ENCODE data around the gene DGKI.

DGKI gene

GRCh38 chr7:137871170-137871915 lies 24.6 kb upstream of the DGKI start:
- no peak for DNase-seq

- DNase-seq: no peak
These were observed 23.9 kb upstream of the DGKI start for GRCh38 chr7:137870684-137871083.

DNA sequence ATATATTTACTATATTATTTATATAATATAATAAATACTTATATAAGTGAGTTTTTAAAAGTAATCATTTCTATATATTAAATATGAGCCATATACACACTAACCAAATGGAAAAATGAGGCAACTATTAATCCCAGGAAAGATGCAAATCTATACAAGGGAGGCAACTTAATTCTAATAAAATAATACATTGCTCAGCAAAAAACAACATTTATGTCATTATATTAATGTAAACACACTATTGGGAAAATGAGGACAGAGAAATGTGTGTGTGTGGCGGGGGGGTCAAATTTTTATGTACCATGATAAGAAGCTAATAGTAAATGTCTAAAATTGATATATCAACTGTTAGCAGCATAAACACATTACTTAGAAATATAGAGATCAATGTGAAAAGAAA lies 23.3 kb upstream of the DGKI start:
- DNase-seq: no peak

DNA sequence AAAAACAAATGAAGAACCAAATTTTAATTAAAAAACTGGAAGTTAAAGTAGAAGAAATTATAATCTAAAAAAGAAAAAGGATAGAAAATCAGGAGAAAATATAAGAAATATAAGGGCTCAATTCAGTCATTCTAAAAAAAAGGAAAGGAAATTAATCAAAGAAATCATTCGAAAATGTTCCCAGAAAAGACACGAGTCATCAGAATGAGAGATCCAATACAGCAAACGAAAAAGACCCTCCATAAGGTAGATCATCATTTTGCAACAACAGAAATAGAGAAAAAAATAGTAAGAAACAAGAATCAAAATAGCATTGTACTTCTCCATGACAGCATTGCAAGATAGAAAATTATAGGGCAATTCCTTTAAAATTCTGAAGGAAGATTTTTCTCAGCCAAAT lies 22.5 kb upstream of the DGKI start:
- no peak for DNase-seq

DNA sequence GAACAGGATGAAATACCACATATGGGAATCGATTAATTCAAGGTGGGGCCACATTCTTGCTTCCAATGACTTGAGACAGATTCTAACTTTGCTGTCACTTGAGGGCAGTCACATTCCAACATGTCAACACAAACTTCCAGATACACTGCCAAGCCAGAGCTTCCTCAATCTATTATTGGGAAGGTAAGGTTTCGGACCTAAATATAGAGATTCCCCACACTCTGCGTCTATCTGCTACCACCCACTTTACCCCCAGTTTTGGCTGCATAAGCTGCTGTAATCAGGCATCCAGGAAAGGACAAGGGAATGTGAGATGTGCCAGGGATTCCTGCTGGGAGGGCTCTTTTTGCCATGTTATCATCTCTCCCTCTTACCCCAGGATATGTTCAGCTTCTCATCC lies 20.5 kb upstream of the DGKI start:
- DNase-seq: no peak

- no peak for DNase-seq
These were observed 19.0 kb upstream of the DGKI start for GRCh38 chr7:137865764-137866163.

GRCh38 chr7:137862964-137863363 lies 16.2 kb upstream of the DGKI start:
- no peak for DNase-seq

- DNase-seq: no peak
These were observed 15.6 kb upstream of the DGKI start for GRCh38 chr7:137862358-137862757.

DNA sequence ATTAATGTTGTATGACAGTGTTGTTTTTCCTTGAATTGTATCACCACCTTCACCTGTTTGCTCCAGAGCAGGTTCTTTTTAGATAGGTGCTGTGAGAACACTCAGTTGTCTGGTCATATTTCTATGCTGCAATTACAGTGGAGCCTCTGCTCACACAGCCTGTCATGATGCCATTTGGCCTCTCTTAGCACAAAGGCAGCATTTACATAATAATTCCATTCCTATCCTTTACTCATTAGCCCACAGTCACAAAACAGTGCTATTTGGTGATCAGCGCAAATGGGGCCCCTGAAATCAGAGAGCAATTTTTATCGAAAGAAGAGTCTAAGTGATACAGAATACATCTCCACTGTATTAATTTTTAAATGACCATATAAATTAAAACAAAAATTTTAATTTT lies 13.8 kb upstream of the DGKI start:
- DNase-seq: no peak

DNA sequence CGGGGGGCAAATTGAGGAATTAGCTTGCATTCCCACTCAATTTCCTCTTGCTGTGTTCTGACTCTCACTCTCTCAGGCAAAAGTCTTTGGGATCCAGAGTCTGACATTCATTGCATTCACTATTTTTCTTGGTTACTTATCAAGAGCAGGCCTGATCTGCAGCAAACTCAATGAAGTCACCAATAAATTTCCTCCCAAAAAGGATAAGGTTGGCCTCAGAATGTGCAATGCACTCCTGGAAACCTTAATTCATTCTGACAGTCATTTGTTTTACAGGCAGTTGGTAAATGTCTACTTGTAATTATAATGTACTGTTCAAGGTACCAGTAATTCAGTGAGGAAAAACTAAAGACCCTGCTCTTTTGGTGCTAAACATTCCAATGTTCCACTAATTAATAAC lies 6.3 kb upstream of the DGKI start:
- no peak for DNase-seq

DNA sequence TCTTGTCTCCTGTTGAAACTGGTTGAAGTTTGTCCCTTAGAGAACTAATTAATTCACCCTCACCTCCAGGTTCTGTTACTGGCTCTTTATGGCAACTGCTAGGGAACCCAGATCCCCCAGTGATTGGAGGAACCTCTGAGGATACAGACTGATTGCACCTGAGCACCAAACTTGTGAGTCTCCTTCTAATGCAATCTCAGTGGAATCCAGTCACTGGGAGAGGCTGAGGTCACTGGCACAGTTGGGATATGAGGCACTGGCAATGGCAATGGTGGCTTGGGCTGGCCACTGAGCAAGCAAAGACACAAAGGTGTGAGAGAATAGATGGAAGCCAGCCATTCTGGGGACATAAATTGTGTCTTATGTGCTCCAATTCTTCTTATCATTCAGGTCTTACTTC lies 5.3 kb upstream of the DGKI start:
- DNase-seq: no peak

DNA sequence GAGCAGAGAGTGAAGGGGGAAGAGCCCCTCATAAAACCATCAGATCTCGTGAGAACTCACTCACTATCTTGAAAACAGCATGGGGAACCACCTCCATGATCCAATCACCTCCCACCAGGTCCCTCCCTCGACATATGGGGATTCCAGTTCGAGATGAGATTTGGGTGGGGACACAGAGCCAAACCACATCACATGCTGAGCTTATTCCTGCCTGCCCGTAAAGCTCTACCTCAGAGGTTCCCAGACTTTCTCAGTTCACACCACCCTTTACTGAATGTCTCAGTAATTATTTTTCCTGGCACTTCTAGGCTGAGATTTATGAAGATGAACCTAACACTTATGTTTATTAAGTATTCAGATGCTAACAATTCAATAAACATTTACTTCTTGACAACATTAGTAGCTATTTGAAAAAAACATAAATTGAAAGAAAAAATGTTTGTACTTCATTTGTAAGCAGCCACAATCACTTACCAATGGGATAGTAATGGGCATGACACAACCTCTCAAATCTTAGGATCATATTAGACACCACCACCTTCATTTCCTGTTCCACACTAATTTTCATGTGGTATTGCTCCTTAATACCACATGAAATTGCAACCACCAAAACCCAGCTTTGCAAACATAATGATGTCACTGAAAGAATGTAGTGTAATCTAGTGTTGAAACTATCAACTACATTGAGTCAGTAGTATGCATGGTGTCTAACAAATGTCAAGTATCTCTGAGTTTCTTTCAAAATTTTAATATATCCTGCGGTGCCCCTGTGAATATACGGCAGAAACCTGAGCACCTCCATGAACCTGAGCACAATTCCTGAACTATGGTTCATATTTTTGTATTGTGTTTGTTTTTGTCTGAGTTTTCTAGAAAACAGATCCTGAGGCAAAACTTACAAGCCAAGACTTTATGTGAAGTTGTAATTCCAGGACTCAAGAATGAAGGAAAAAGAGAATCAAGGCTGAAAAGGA lies 4.5 kb upstream of the DGKI start:
- no peak for DNase-seq

DNA sequence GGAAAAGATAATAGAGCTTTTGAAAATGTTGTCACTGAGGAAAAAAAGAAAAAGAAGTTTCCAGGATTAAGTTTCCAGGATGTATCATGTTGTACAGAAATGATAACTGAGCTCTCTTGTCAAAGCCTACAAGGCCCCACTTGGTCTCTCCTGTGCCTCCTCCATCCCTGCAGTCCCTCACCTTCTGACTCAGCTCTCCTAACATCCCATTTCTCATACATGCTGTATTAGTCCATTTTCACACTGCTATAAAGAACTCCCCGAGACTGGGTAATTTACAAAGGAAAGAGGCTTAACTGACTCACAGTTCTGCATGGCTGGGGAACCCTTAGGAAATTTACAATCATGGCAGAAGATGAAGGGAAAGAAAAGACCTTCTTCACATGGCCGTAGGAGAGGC lies 3.8 kb upstream of the DGKI start:
- DNase-seq: no peak

- DNase-seq: no peak
These were observed 1.3 kb upstream of the DGKI start for GRCh38 chr7:137848095-137848494.

DNA sequence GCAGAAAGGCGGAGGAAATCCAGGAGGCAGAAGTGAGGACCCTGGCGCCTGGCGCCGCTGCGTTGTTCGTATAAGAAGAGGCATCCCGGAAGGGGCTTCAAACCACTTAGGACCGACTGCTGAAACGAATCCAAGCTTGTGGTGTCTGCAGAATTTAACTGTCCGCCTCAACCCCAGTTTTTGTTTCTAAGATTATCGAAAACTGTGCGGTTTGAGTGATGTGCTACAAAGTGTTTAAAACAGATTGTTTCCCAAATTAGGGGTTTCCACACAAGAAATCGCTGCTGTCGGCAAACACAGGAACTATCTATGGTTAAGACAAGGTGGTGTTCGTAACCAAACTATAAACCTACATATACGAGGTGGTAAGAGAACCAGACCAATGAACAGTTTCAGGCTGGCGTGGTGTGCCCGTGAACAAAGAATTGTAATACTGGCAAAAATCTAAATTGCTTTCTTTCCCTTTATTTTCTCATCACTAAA lies 835 bp upstream of the DGKI start:
- no peak for DNase-seq

DNA sequence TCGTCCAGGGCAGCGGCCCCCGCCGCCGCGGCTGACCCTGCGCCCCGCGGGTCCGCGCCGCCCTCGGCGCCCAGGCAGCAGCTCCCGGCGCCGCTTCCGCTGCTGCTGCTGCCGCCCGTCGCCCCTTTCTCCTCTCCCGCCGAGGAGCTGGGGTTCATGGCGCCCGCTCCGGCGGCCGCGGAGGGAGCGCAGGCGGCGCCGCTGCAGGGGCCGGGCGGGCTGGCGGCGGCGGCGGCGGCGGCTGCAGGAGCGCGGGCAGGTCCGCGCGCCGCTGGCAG lies 286 bp downstream of the DGKI start:
- no peak for DNase-seq

GRCh38 chr7:137844677-137845425 lies 1.9 kb downstream of the DGKI start:
- DNase-seq: no peak

DNA sequence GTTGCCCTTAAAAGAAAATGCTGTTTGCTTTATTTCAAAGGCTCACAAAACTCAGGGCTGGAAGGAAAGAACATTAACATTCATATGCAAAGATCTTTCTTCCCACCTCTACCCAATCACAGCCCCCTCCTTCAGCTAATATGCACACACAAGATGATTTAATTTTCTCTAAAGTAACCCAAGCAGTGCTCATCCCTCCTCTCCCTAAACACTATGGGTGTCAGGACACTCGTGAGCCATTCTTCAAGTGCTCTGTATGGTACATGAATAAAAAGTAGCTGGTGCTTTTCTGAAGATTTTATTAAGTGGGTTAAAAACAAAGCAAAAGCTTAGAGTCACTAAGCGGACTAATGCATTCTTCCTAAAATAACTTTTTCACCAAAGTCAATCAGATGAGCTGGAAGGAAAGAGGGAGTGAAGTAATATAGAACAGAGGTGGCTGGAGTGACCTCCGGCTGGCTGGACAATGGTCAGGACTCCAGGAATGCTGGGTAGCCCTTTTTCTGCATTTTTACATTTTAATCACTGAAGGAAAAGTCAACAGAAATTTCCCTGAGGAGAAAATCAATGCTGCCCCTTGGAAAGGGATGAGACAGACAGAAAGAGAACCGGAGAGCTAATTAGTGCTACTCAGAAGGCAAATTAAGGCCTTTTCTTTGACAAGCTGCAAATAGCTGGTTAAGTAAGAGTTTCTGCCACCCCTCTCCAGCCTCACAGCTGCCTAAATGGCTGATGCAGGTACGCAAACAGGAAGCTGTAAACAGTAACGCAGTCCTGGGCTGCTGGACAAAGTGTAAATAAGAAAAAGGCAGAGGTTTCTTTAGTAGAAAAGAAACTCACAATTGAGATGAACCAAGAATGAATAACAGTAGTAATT lies 6.6 kb downstream of the DGKI start:
- DNase-seq: no peak

GRCh38 chr7:137838706-137839315 lies 8.0 kb downstream of the DGKI start:
- DNase-seq: no peak

- DNase-seq: no peak
These were observed 10.2 kb downstream of the DGKI start for GRCh38 chr7:137836541-137836940.

GRCh38 chr7:137836113-137836509 lies 10.7 kb downstream of the DGKI start:
- DNase-seq: no peak

- no peak for DNase-seq
These were observed 11.2 kb downstream of the DGKI start for GRCh38 chr7:137835486-137836112.
